ENCODE results near the gene HNF1A.

Gene HNF1A

GRCh38 chr12:120970310-120970709 is 8.0 kb upstream of the HNF1A start:
- no peak overlapping the region for H3K4me3 ChIP-seq (ENCODE audit: insufficient read depth, low read length, poor library complexity, severe bottlenecking)
- H3K9me2 ChIP-seq (replicated peaks; ENCODE audit: insufficient read depth, low read length), result no peaks in the 10 kb centered on the region
- H3K27me3 ChIP-seq (ENCODE audit: low read length), result no peaks in the 10 kb centered on the region
- H2AFZ ChIP-seq (ENCODE audit: low read depth, low read length, severe bottlenecking), result no peak overlapping the region
- no peak overlapping the region for H3K27ac ChIP-seq (ENCODE audit: low read depth, low read length)
- no peak overlapping the region for H3K4me2 ChIP-seq (ENCODE audit: low read depth, low read length, poor library complexity, severe bottlenecking)
- H3K9ac ChIP-seq (ENCODE audit: low read length), result no peak overlapping the region
- no peaks in the 10 kb centered on the region for H3K79me2 ChIP-seq (ENCODE audit: insufficient read depth, low read length)
- H4K20me1 ChIP-seq (ENCODE audit: low read depth, low read length), result no peaks in the 10 kb centered on the region
- no peak for TF ChIP-seq EZH2phosphoT487 (conservative IDR thresholded peaks at IDR 0.05; ENCODE audit: low read length)
- TF ChIP-seq, protein P1, sequence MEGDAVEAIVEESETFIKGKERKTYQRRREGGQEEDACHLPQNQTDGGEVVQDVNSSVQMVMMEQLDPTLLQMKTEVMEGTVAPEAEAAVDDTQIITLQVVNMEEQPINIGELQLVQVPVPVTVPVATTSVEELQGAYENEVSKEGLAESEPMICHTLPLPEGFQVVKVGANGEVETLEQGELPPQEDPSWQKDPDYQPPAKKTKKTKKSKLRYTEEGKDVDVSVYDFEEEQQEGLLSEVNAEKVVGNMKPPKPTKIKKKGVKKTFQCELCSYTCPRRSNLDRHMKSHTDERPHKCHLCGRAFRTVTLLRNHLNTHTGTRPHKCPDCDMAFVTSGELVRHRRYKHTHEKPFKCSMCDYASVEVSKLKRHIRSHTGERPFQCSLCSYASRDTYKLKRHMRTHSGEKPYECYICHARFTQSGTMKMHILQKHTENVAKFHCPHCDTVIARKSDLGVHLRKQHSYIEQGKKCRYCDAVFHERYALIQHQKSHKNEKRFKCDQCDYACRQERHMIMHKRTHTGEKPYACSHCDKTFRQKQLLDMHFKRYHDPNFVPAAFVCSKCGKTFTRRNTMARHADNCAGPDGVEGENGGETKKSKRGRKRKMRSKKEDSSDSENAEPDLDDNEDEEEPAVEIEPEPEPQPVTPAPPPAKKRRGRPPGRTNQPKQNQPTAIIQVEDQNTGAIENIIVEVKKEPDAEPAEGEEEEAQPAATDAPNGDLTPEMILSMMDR (IDR thresholded peaks at IDR 0.05; ENCODE audit: insufficient read depth, low read length, poor library complexity, severe bottlenecking), result no peak
- no peaks in the 10 kb centered on the region for H3K36me3 ChIP-seq (ENCODE audit: low read length)
- no peaks in the 10 kb centered on the region for H3K9me3 ChIP-seq (ENCODE audit: insufficient read depth, low read length)
- no peaks in the 10 kb centered on the region for H3F3A ChIP-seq (ENCODE audit: insufficient read depth)

DNA sequence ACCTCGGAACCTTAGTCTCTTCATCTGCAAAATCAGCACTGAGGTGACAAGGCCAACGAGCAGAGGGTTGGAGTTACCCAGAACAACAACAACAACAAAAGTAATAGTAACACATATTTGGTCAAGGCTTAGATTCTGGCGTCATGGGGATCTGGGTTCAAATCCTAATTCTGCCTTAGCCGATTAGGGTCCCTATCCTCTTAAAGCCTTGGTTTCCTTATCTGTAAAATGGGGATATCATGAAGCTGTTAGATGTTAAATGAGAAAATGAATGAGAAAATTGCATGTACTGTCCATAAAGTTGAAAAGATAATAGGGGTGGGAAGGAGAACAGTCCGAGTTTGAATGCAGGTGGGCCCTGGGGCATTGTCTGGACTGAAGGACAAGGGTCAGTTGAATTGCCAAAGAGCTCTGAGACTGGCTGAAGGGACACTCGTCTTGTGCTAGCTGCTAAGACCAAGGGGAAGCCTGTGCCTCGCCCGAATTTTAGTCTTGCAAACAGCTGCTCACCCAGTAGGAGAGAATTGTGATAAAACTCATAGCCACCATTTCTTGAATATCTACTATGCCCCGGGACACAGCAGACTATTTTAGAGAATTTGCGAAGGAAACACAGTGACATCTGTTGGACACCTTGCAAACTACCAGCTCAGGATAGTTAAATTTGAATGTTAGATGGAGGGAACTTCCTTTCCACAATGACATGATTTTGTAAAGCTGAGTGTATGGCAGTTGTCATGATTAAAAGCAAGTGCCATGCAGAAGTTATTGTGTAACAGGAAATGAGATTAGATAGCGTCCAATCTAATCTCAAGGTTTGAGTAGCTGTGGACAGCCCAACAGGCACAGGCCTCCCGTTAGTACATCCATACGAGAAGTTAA is 6.8 kb upstream of the HNF1A start:
- H3K9me3 ChIP-seq (ENCODE audit: insufficient read depth, low read length), result no peaks in the 10 kb centered on the region
- H3K9me2 ChIP-seq (replicated peaks; ENCODE audit: insufficient read depth, low read length), result no peaks in the 10 kb centered on the region
- no peaks in the 10 kb centered on the region for H4K20me1 ChIP-seq (ENCODE audit: low read depth, low read length)
- no peak for TF ChIP-seq EZH2phosphoT487 (conservative IDR thresholded peaks at IDR 0.05; ENCODE audit: low read length)
- TF ChIP-seq, protein P1 (IDR thresholded peaks at IDR 0.05; ENCODE audit: insufficient read depth, low read length, poor library complexity, severe bottlenecking), result peak; percentile 70
- H2AFZ ChIP-seq (ENCODE audit: low read depth, low read length, severe bottlenecking), result no peak overlapping the region
- no peaks in the 10 kb centered on the region for H3K27me3 ChIP-seq (ENCODE audit: low read length)
- H3K9ac ChIP-seq (ENCODE audit: low read length), result no peak overlapping the region
- H3K36me3 ChIP-seq (ENCODE audit: low read length), result no peaks in the 10 kb centered on the region
- no peaks in the 10 kb centered on the region for H3F3A ChIP-seq (ENCODE audit: insufficient read depth)
- H3K79me2 ChIP-seq (ENCODE audit: insufficient read depth, low read length), result no peaks in the 10 kb centered on the region
- no peak overlapping the region for H3K4me3 ChIP-seq (ENCODE audit: insufficient read depth, low read length, poor library complexity, severe bottlenecking)
- H3K27ac ChIP-seq (ENCODE audit: low read depth, low read length), result no peak overlapping the region
- no peak overlapping the region for H3K4me2 ChIP-seq (ENCODE audit: low read depth, low read length, poor library complexity, severe bottlenecking)

DNA sequence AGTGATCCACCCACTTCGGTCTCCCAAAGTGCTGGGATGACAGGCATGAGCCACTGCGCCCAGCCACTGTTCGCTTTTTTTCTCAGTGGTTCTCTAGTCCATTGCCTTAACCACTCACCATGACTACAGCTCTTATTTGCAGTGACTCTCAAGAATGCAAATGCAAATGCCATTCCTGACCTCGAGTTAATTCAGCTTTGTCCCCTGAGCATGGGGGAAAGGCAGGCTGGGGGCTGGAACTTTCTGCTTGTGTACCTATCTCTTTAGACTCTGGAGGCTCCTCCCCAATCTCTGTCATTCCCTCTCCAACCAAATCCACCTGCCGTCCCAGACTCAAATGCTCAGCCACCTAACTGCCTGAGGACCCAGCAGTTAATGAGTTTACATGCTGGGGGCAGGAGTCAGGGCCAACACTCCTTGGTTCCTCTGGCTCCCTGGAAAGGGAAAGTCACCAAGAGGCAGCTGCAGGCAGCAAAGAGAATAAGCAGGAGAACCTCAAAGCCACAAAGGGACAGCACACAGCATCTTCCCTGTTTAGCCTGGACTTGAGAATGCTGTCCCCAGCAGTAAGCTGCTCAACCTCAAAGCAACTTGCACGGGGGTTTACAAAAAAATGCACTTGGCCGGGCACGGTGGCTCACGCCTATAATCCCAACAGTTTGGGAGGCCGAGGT is 5.3 kb upstream of the HNF1A start:
- Histone ChIP-seq H3K27ac (ENCODE audit: low read depth, low read length) (no peak overlapping the region), H3K9ac (ENCODE audit: low read length) (no peak overlapping the region), H3K9me2 (replicated peaks; ENCODE audit: insufficient read depth, low read length) (no peaks in the 10 kb centered on the region), H3F3A (ENCODE audit: insufficient read depth) (no peaks in the 10 kb centered on the region), H3K36me3 (ENCODE audit: low read length) (no peaks in the 10 kb centered on the region), H4K20me1 (ENCODE audit: low read depth, low read length) (no peaks in the 10 kb centered on the region), H2AFZ (ENCODE audit: low read depth, low read length, severe bottlenecking) (no peak overlapping the region), H3K4me3 (ENCODE audit: insufficient read depth, low read length, poor library complexity, severe bottlenecking) (no peak overlapping the region), H3K27me3 (ENCODE audit: low read length) (no peaks in the 10 kb centered on the region), H3K9me3 (ENCODE audit: insufficient read depth, low read length) (no peaks in the 10 kb centered on the region), H3K79me2 (ENCODE audit: insufficient read depth, low read length) (no peaks in the 10 kb centered on the region), H3K4me2 (ENCODE audit: low read depth, low read length, poor library complexity, severe bottlenecking) (no peak overlapping the region)
- no peak for TF ChIP-seq EZH2phosphoT487 (conservative IDR thresholded peaks at IDR 0.05; ENCODE audit: low read length)
- TF ChIP-seq, protein P1 (IDR thresholded peaks at IDR 0.05; ENCODE audit: insufficient read depth, low read length, poor library complexity, severe bottlenecking), result no peak
